ENCODE measurements around the gene C1D.

The C1D gene

GRCh38 chr2:68057658-68058396 lies 5.0 kb downstream of the C1D start:
- DNase-seq, result peak; percentile 34

- no peak for DNase-seq
Observed at GRCh38 chr2:68052717-68053422, 9.9 kb downstream of the C1D start.

GRCh38 chr2:68050353-68050752 lies 12.5 kb downstream of the C1D start:
- no peak for DNase-seq

GRCh38 chr2:68046642-68047240 lies 16.1 kb downstream of the C1D start:
- DNase-seq, result no peak

GRCh38 chr2:68046224-68046623 lies 16.6 kb downstream of the C1D start:
- no peak for DNase-seq

GRCh38 chr2:68045342-68045741 lies 17.5 kb downstream of the C1D start:
- DNase-seq, result no peak

- no peak for DNase-seq
Observed at GRCh38 chr2:68044099-68044498, 18.7 kb downstream of the C1D start.

- DNase-seq, result no peak
Observed at GRCh38 chr2:68043695-68044094, 19.1 kb downstream of the C1D start.

- no peak for DNase-seq
Observed at GRCh38 chr2:68043032-68043431, 19.8 kb downstream of the C1D start.

- DNase-seq, result no peak
Observed at GRCh38 chr2:68041704-68042245, 21.0 kb downstream of the C1D start.

GRCh38 chr2:68040078-68040477 lies 22.7 kb downstream of the C1D start:
- DNase-seq, result no peak

- no peak for DNase-seq
Observed at GRCh38 chr2:68039317-68039716, 23.5 kb downstream of the C1D start.

GRCh38 chr2:68032702-68033101 lies 30.1 kb downstream of the C1D start:
- DNase-seq, result no peak

- DNase-seq, result peak; percentile 82
Observed at GRCh38 chr2:68031542-68032160, 31.2 kb downstream of the C1D start.

- no peak for DNase-seq
Observed at GRCh38 chr2:68031043-68031442, 31.8 kb downstream of the C1D start.

- no peak for DNase-seq
Observed at GRCh38 chr2:68030529-68030928, 32.3 kb downstream of the C1D start.

- no peak for DNase-seq
Observed at GRCh38 chr2:68027959-68028358, 34.8 kb downstream of the C1D start.

GRCh38 chr2:68024450-68024849 lies 38.4 kb downstream of the C1D start:
- no peak for DNase-seq

GRCh38 chr2:68023904-68024303 lies 38.9 kb downstream of the C1D start:
- no peak for DNase-seq

- no peak for DNase-seq
Observed at GRCh38 chr2:68018727-68019126, 44.1 kb downstream of the C1D start.

- DNase-seq, result peak; percentile 42
Observed at GRCh38 chr2:68009526-68009925, 53.3 kb downstream of the C1D start.

GRCh38 chr2:68000170-68000825 lies 62.5 kb downstream of the C1D start:
- no peak for DNase-seq

- no peak for DNase-seq
Observed at GRCh38 chr2:67999332-67999731, 63.5 kb downstream of the C1D start.
